GM19351 (cell line): ENCODE data around the gene PTER.

Source experiments
- ATAC-seq: cut with Tn5 transposase; IDR thresholded peaks from one replicate; pipeline ENCODE4 v1.9.1; 2021; ENCODE audit warnings: mild to moderate bottlenecking, moderate library complexity; ENCODE audit not compliant: unreplicated experiment

Gene PTER

DNA sequence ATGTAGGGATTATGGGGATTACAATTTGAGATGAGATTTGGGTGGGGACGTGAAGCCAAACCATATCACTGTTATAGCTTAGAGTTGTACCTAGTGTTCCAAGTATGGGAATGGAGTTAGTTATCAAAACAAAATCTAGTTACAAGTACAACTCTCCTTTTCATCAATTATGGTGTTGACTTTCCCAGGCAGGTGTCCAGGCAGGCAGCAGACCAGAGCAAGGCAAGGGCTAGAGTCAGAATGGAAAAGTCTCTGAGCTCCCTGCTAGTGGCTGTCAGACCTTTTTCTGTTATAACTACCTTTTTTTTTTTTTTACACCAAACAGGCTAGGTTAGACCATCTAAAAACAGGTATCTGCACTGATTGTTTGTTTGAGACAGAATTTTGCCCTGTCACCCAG lies 29.2 kb downstream of the PTER start:
- ATAC-seq, result no peak

DNA sequence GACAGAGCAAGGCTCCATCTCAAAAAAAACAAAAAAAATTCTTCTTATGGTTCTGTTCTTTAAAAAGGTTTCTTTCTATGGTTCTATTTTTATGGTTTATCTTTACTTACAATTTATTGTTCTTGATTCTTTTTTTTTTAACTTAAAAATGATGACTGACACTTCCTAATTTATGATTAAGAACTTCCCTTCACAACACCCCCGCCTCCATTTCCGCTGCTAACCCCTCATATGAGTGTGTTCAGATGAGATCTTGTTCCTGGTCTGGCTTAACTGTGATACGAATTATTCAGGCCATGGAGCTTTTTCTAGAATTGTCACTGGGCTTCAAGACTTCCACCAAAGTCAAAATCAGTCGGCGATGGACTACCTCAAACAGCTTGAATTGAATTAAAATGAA lies 33.9 kb downstream of the PTER start:
- ATAC-seq, result no peak

- ATAC-seq, result no peak
Measured at GRCh38 chr10:16472828-16473227, 36.0 kb downstream of the PTER start.

DNA sequence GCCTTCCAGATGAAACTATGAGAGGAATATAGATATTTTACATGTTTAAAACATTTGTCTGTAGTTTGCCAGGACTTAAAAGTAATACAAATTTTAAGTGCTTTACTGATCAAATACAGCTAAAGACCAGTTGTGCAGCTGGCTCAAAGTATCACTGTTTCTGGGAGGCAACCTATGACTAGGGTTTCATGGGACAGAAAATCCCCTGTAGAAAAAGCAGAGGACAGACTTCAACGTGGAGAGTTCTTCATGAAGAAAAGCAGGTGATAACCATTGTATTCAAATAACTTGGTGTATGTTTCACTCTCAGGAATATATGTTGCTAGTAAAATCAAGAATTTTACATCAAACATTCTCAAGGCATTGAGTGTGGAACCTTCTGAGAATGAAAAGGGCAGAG lies 40.9 kb downstream of the PTER start:
- no peak for ATAC-seq

GRCh38 chr10:16478801-16479200 lies 42.0 kb downstream of the PTER start:
- no peak for ATAC-seq

- ATAC-seq, result no peak
Measured at GRCh38 chr10:16481052-16481728, 44.4 kb downstream of the PTER start.

DNA sequence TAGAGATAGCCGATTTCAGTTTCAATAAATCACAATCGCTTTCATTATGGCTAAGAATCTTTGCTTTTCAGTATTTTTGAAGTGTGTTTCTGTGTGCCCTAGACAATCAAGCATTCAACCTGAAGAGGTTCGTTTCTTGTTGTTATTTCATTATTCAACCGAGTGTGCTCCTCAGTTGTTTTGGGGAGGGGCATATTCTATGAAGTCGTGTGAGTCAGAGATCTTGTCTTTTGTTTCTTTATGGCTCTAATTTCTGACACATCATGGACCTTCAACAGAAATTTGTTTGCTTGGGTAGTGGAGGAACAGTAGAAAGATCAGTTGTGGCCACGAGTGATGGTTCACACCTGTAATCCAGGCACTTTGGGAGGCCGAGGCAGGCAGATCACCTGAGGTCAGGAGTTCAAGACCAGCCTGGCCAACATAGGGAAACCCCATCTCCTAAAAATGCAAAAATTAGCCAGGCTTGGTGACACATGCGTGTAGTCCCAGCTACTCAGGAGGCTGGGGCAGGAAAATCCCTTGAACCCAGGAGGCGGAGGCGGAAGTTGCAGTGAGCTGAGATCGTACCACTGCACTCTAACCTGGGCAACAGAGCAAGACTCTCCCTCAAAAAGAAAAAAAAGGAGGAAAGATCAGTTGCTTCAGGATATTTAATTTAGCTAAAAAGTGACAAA lies 46.6 kb downstream of the PTER start:
- ATAC-seq, result no peak

- no peak for ATAC-seq
Measured at GRCh38 chr10:16490511-16490910, 53.7 kb downstream of the PTER start.

DNA sequence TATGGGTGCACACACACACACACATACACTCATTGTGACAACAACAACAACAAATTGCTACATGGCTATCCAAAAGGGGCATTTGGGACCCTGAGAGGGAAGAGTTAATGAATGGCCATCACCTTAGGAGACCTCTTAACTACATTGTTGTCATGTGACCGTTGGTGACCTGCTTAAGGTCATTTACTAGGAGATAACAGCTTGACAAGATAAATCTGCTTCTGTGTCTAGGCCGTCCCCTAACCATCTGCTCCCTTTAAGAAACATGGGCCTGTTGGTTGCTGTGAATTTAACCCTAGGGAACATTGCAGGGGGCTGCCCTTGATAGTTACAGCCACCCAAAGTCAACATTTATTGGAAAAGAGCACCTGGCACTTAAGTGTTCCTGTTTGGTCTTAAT lies 55.1 kb downstream of the PTER start:
- ATAC-seq, result no peak

- no peak for ATAC-seq
Measured at GRCh38 chr10:16493884-16494536, 57.2 kb downstream of the PTER start.

DNA sequence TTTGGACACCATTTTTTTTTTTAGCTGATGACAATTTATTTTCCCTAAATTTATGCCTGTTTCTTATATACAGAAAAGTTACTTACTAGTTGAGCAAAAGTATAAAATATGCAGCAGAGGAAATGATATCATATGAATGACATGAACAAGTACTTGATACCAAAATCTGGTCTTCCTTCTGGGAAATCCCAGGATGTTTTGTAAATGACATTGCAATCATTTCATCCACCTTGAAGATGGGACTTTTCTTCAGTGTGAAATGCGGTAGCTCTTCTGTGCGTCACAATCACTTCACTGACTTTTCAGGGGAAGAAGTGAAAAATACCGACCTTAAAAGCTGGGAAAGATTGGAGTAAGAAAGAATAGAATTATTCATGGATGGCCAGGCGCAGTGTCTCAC lies 61.1 kb downstream of the PTER start:
- no peak for ATAC-seq

- no peak for ATAC-seq
Measured at GRCh38 chr10:16505161-16505560, 68.4 kb downstream of the PTER start.

DNA sequence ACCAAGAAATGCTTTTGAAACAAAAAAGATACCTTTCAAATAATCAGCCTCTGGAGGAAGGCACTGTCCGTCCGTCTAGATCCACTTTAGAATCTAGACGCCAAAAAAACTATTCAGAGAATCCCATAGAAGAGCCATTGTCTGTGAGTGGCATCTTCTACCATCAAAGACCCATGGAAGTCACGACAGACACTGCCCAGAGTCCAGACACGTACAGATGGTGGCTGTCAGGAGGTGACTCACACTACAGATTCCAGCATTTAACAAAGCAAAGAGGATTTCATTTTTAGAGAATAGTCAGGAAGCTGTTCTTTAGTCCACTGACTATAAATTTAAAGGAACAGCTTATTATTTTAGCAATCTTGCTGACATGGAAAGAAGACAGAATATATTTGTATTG lies 73.2 kb downstream of the PTER start:
- no peak for ATAC-seq

- no peak for ATAC-seq
Measured at GRCh38 chr10:16510843-16511242, 74.0 kb downstream of the PTER start.

DNA sequence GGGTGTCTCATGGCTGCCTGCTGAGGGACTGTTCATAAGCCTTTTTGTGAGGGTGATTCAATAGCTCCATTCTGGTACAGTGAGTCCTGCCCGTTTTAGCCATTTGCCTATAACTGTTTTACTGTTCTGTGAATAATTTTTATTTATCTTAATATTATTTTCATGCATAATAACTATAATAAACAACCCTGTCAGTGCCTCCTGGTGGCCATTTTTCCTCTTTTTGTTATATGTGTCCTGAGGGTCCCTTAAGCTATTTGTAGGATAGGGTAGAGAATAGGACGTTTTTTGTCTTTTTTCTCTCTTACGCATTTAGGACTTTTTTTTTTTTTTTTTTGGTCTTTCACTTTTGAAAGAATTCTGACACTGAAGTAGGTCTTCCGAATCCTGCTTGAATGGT lies 82.0 kb downstream of the PTER start:
- ATAC-seq, result no peak

DNA sequence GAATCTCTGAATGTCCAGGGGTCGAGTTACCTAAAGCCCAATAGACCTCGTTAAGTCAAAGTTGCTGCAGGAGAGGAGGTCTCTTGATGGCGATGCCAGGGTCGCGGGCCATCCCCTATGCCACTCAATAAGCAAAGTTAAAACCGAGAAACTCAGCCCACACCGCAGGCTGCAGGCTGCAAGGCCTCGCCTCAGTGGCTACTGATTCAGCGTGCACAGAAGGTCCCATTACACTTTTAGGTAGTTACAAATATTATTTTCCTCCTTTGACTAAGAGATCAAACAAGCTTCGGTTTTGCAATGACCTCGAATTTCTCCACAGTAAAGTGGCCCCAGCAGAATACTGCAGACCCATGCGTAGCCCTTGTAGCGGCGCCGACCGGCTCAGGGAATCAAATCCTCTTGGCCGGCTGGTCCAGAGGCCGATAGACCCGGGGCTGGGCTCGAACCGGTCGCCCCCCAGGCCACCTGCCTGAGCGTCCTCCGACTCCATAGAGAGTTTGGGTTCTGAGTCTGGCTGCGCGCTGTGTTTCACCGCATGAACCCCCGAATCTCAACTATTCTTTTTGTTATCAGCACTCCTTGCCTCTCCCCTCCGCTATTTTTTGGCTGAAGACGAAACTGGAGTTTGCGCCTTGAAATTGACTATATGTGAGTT lies 82.6 kb downstream of the PTER start:
- ATAC-seq, result no peak

GRCh38 chr10:16519908-16520861 lies 83.4 kb downstream of the PTER start:
- peak; percentile 36 for ATAC-seq

DNA sequence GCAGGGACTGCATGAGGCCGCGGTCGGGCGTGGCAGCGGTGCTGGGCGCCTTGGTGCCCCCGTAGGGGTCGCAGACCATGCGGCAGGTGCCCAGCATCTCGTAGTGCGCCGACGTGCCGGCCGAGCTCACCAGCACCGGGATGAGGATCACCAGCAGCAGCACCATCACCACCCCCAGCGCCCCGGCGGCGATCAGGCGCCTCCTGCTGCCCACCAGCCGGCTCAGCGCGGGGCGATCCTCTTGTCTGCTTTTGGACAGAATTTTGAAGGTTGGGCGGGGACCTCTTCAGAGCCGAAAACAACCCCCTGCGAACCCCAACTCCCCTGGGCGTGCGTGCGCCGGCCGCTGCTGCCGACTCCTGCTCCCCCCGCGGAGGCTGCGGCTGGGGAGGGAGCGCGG lies 84.1 kb downstream of the PTER start:
- peak; percentile 61 for ATAC-seq

GRCh38 chr10:16521311-16522016 lies 84.7 kb downstream of the PTER start, which contains the start of gene C1QL3:
TSS of gene C1QL3 (minus strand) at chr10:16521879. CDS start at chr10:16521065, 814 bp downstream.
- peak; percentile 42 for ATAC-seq

DNA sequence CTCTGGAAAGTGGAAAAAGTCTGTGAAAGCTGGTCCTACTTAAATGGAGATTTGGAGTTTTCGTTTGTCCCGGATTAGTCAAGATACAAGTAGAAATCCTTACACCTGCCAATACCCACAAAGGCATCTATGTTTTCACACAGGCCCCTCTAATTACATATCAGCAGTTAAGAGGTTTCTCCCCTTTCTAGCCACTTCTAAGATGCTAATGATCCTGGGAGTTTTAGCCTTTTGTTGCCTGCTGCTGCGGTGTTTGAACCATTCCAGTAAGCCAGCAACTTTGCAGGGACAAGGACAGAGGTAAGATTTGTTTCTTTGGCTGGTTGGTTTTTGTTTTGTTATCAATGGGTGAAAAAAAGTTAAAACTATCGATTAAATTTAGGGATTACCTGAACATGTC lies 90.6 kb downstream of the PTER start:
- ATAC-seq, result no peak
